ENCODE data around the gene ARMH3. TPM values are rescaled to one million over a fixed set of nuclear protein-coding genes. Genes with fewer than 3 reads are reported as not detected.

The ARMH3 gene
- total RNA-seq, 1 experiment from 2014 or later = 30.6 TPM

GRCh38 chr10:102010961-102011360 lies 45.0 kb downstream of the ARMH3 start:
- DNase-seq (ENCODE audit: low read depth, low spot score) = no peak
- Histone ChIP-seq H3K27ac (ENCODE audit: low read length) (no peak overlapping the region), H3K9me3 (ENCODE audit: control insufficient read depth, insufficient read depth, low read depth, low read length) (no peaks in the 10 kb centered on the region), H3K4me3 (ENCODE audit: low read depth in 2 of 2, low read length in 2 of 2) (no peak overlapping the region), H3K4me1 (ENCODE audit: control insufficient read depth, insufficient read depth, low read length) (peaks cover 10% of the 10 kb centered on the region), H3K36me3 (ENCODE audit: control insufficient read depth, insufficient read depth, low read length) (peaks cover 7% of the 10 kb centered on the region; the same call in 1 of the 2 replicates), H3K27me3 (ENCODE audit: control insufficient read depth, insufficient read depth, low read length) (no peaks in the 10 kb centered on the region)
- BruUV-seq (replicated peaks) = no TSS peak
- ChIA-PET POLR2A (interaction anchor here (1.6 kb wide), 1 partner anchor 159 kb away, joined by 5 read pairs; no protein-coding TSS in a partner anchor), CTCF (interaction anchor here (0.5 to 3.6 kb wide), 6 partner anchors 11 to 719 kb away, joined by 3 to 48 read pairs (median 4); no protein-coding TSS in a partner anchor)
- intact Hi-C loops (cut with micrococcal nuclease; ENCODE audit: unreplicated experiment) = loop anchor here (1.0 to 5.0 kb wide), 2 partner anchors 124 to 175 kb away; no protein-coding TSS in a partner anchor
- TF ChIP-seq CTCF (IDR thresholded peaks at IDR 0.05) (no peak), TCF7L2 (IDR thresholded peaks at IDR 0.05; ENCODE audit: low read depth, low read length) (no peak), SIN3A (IDR thresholded peaks at IDR 0.05; ENCODE audit: borderline replicate concordance, insufficient read depth, low read depth, low read length) (no peak), POLR2AphosphoS5 (IDR thresholded peaks at IDR 0.05; ENCODE audit: low read depth, low read length) (no peak), REST (IDR thresholded peaks at IDR 0.05; ENCODE audit: insufficient read depth in 1 of 2, low read depth in 2 of 2, low read length in 1 of 2) (no peak)
- in situ Hi-C loops (cut with HindIII; ENCODE audit: low pct_unique_long_range_greater_than_20kb, low sequenced_read_pairs) = no loop called here
- no peak for ATAC-seq

- Histone ChIP-seq H3K27ac (ENCODE audit: low read length) (no peak overlapping the region), H3K4me3 (ENCODE audit: low read depth in 2 of 2, low read length in 2 of 2) (no peak overlapping the region), H3K4me1 (ENCODE audit: control insufficient read depth, insufficient read depth, low read length) (peaks cover 10% of the 10 kb centered on the region), H3K9me3 (ENCODE audit: control insufficient read depth, insufficient read depth, low read depth, low read length) (no peaks in the 10 kb centered on the region), H3K36me3 (ENCODE audit: control insufficient read depth, insufficient read depth, low read length) (peaks cover 11% of the 10 kb centered on the region; the same call in 1 of the 2 replicates), H3K27me3 (ENCODE audit: control insufficient read depth, insufficient read depth, low read length) (no peaks in the 10 kb centered on the region)
- peak; percentile 98 for TF ChIP-seq CTCF (IDR thresholded peaks at IDR 0.05)
- TF ChIP-seq POLR2AphosphoS5 (IDR thresholded peaks at IDR 0.05; ENCODE audit: low read depth, low read length) = no peak
- ChIA-PET CTCF (interaction anchor here (0.6 to 3.6 kb wide), 20 partner anchors 10 to 796 kb away, joined by 3 to 48 read pairs (median 5); partner anchors contain the start of gene OGA), POLR2A (interaction anchor here (1.6 kb wide), 1 partner anchor 158 kb away, joined by 5 read pairs; no protein-coding TSS in a partner anchor)
- peak; percentile 98 for ATAC-seq
- peak; percentile 90 for DNase-seq (ENCODE audit: low read depth, low spot score)
- in situ Hi-C loops (cut with HindIII; ENCODE audit: low pct_unique_long_range_greater_than_20kb, low sequenced_read_pairs) = no loop called here
- intact Hi-C loops (cut with micrococcal nuclease; ENCODE audit: unreplicated experiment) = loop anchor here (1.0 to 5.0 kb wide), 2 partner anchors 123 to 174 kb away; no protein-coding TSS in a partner anchor
- BruUV-seq (replicated peaks) = no TSS peak
These were observed 46.1 kb downstream of the ARMH3 start for GRCh38 chr10:102009801-102010425.

Data from Panc1 (cell line).